Loucy (cell line): ENCODE data around the gene CAMK2A.

Experiments
- H2AFZ ChIP-seq: fragments of 200-600 bp; sonication (generic); 2 replicates; pipeline ENCODE4 v1.6.0; 2016; ENCODE audit warnings: antibody characterized with exemption, mild to moderate bottlenecking, low read length, moderate library complexity
- H3F3A ChIP-seq: fragments of 200-600 bp; 2 replicates; pipeline ENCODE4 v1.6.0; 2016; ENCODE audit warnings: antibody characterized with exemption, low read depth, mild to moderate bottlenecking
- H3K27me3 ChIP-seq: fragments of 200-600 bp; sonication (generic); 2 replicates; pipeline ENCODE4 v1.6.1; 2014; ENCODE audit warnings: low read length, mild to moderate bottlenecking; ENCODE audit not compliant: insufficient read depth, poor library complexity, severe bottlenecking
- H3K36me3 ChIP-seq: fragments of 200-600 bp; sonication (generic); 2 replicates; pipeline ENCODE4 v1.6.1; 2016; ENCODE audit warnings: low read length; ENCODE audit not compliant: insufficient read depth
- H3K4me1 ChIP-seq: fragments of 200-600 bp; sonication (generic); 2 replicates; pipeline ENCODE4 v1.5.1; 2014; ENCODE audit warnings: low read length, mild to moderate bottlenecking; ENCODE audit not compliant: insufficient read depth, poor library complexity, severe bottlenecking
- H3K4me2 ChIP-seq: fragments of 200-600 bp; sonication (generic); 2 replicates; pipeline ENCODE4 v1.6.0; 2014; ENCODE audit warnings: antibody characterized with exemption, low read length, low read depth, mild to moderate bottlenecking; ENCODE audit not compliant: poor library complexity, severe bottlenecking
- H3K4me3 ChIP-seq: fragments of 200-600 bp; sonication (generic); 2 replicates; pipeline ENCODE4 v1.5.1; 2014; ENCODE audit warnings: low read length, mild to moderate bottlenecking, mixed read lengths; ENCODE audit not compliant: poor library complexity, severe bottlenecking
- H3K79me2 ChIP-seq: fragments of 200-600 bp; sonication (generic); 2 replicates; pipeline ENCODE4 v1.6.1; 2014; ENCODE audit warnings: low read length; ENCODE audit not compliant: insufficient read depth
- H3K9ac ChIP-seq: fragments of 200-600 bp; sonication (generic); 2 replicates; pipeline ENCODE4 v1.6.0; 2014; ENCODE audit warnings: mild to moderate bottlenecking, low read depth, low read length, moderate library complexity; ENCODE audit not compliant: poor library complexity, severe bottlenecking
- H3K9me2 ChIP-seq: fragments of 200-600 bp; sonication (generic); replicated peaks from 2 replicates; pipeline ENCODE4 v1.6.1; 2016; ENCODE audit warnings: low read depth, low read length, mixed read lengths
- H3K9me3 ChIP-seq: fragments of 200-600 bp; sonication (generic); 2 replicates; pipeline ENCODE4 v1.6.1; 2014; ENCODE audit warnings: mild to moderate bottlenecking, antibody characterized with exemption, low read length, low read depth; ENCODE audit not compliant: insufficient read depth
- H4K20me1 ChIP-seq: fragments of 200-600 bp; sonication (generic); 2 replicates; pipeline ENCODE4 v1.6.0; 2014; ENCODE audit warnings: antibody characterized with exemption, low read length, mild to moderate bottlenecking; ENCODE audit not compliant: insufficient read depth, poor library complexity, severe bottlenecking
- CTCF ChIP-seq: fragments of 200-600 bp; sonication (generic); conservative IDR thresholded peaks from 2 replicates; pipeline ENCODE4 v1.5.1; 2014; ENCODE audit warnings: mild to moderate bottlenecking, antibody characterized with exemption, low read length
- EZH2phosphoT487 ChIP-seq: fragments of 200-600 bp; IDR thresholded peaks from 2 replicates; pipeline ENCODE4 v1.6.1; 2018; ENCODE audit warnings: antibody characterized with exemption, mild to moderate bottlenecking, moderate library complexity, borderline replicate concordance

Gene CAMK2A

GRCh38 chr5:150258130-150258529 is 31.4 kb downstream of the CAMK2A start:
- Histone ChIP-seq H3K9ac (no peak overlapping the region), H4K20me1 (no peaks in the 10 kb centered on the region), H3K9me3 (no peaks in the 10 kb centered on the region), H3F3A (no peaks in the 10 kb centered on the region), H3K4me1 (peaks cover 10% of the 10 kb centered on the region), H2AFZ (no peak overlapping the region), H3K36me3 (no peaks in the 10 kb centered on the region), H3K4me2 (no peak overlapping the region), H3K27me3 (no peaks in the 10 kb centered on the region), H3K79me2 (no peaks in the 10 kb centered on the region), H3K4me3 (no peak overlapping the region), H3K9me2 (no peaks in the 10 kb centered on the region)
- TF ChIP-seq EZH2phosphoT487 (no peak), CTCF (no peak)

GRCh38 chr5:150257424-150257823 is 32.1 kb downstream of the CAMK2A start:
- Histone ChIP-seq H3K9ac (no peak overlapping the region), H3K4me3 (no peak overlapping the region), H3K9me3 (no peaks in the 10 kb centered on the region), H3K27me3 (no peaks in the 10 kb centered on the region), H3K4me2 (no peak overlapping the region), H2AFZ (no peak overlapping the region), H3K79me2 (no peaks in the 10 kb centered on the region), H3K9me2 (no peaks in the 10 kb centered on the region), H3F3A (no peaks in the 10 kb centered on the region), H4K20me1 (no peaks in the 10 kb centered on the region), H3K36me3 (no peaks in the 10 kb centered on the region), H3K4me1 (peaks cover 11% of the 10 kb centered on the region)
- TF ChIP-seq EZH2phosphoT487 (no peak), CTCF (no peak)

GRCh38 chr5:150256410-150257064 is 33.0 kb downstream of the CAMK2A start:
- H3K4me2 ChIP-seq, result no peak overlapping the region
- no peaks in the 10 kb centered on the region for H3K27me3 ChIP-seq
- no peaks in the 10 kb centered on the region for H3K36me3 ChIP-seq
- H3K4me3 ChIP-seq, result no peak overlapping the region
- no peaks in the 10 kb centered on the region for H4K20me1 ChIP-seq
- H3K9me3 ChIP-seq, result no peaks in the 10 kb centered on the region
- H3F3A ChIP-seq, result no peaks in the 10 kb centered on the region
- TF ChIP-seq CTCF (no peak; the same call in 1 of the 2 replicates), EZH2phosphoT487 (no peak)
- H3K4me1 ChIP-seq, result peaks cover 11% of the 10 kb centered on the region
- H3K9ac ChIP-seq, result no peak overlapping the region
- no peak overlapping the region for H2AFZ ChIP-seq
- H3K9me2 ChIP-seq, result no peaks in the 10 kb centered on the region
- no peaks in the 10 kb centered on the region for H3K79me2 ChIP-seq
